Measurements from ENCODE around the gene FAM13A.

GRCh38 chr4:88796545-88796944 lies 260.4 kb downstream of the FAM13A start:
- no peak for TF ChIP-seq CTCF (conservative IDR thresholded peaks at IDR 0.05)
- no peak for TF ChIP-seq EZH2 (IDR thresholded peaks at IDR 0.05; ENCODE audit: low read depth)

Data from PC-9 (cell line).